H1 (cell line): ENCODE measurements around the gene PLP2. TPM values are rescaled to one million over a fixed set of nuclear protein-coding genes. Genes with fewer than 3 reads are reported as not detected.

Experiments used
- GABPA ChIP-seq: IDR thresholded peaks from 2 replicates; pipeline ENCODE4 v1.6.1; 2011; ENCODE audit warnings: mild to moderate bottlenecking, low read length, moderate library complexity, borderline replicate concordance; ENCODE audit not compliant: insufficient read depth
- MAX ChIP-seq: IDR thresholded peaks from 2 replicates; pipeline ENCODE4 v1.6.1; 2012; ENCODE audit warnings: inconsistent platforms
- RAD21 ChIP-seq, 2 experiments: IDR thresholded peaks in 1 of 2; conservative IDR thresholded peaks in 1 of 2; 2 replicates each; pipeline ENCODE4 v1.6.1; 2011; ENCODE audit warnings: low read depth in 2 of 2, low read length in 2 of 2, improper control_type of control experiment in 1 of 2, inconsistent platforms in 1 of 2, mild to moderate bottlenecking in 1 of 2, moderate library complexity in 1 of 2
- USF2 ChIP-seq: IDR thresholded peaks from 2 replicates; pipeline ENCODE4 v1.6.1; 2011; ENCODE audit warnings: low read length, improper control_type of control experiment
- polyA plus RNA-seq, 7 experiments: library from polyadenylated mRNA; depleted of rRNA in 3 of 7; stranded (reverse) in 5 of 7; unstranded in 2 of 7; fragments of >200 nt in 5 of 7; fragments of 200-250 nt in 2 of 7; gene quantifications; 1 replicate in 5 of 7; 2 replicates in 1 of 7; 4 replicates in 1 of 7; pipeline versions ENCODE4 v1.2.1 to v1.2.3, GENCODE V29; 2011 to 2013; ENCODE audit warnings: missing spikeins in 2 of 7, mixed read lengths in 2 of 7
- total RNA-seq: library from RNA; stranded (reverse); fragmentation: NEBNext Ultra II Directional; extraction: Animal tissue kit (Norgen Biotek cat#: 25700); gene quantifications from 2 replicates; pipeline ENCODE4 v1.2.1, GENCODE V29; 2021

PLP2 gene
- total and polyA plus RNA-seq, 2 of the 8 experiments (the other 6 are each of a cell fraction or from before 2014, with no cell fraction given): 10.3 to 23.4 TPM

- TF ChIP-seq GABPA (no peak), USF2 (peak; percentile 35; the same call in 1 of the 2 replicates), MAX (peak; percentile 83), RAD21 (IDR thresholded peaks at IDR 0.05 in 1 of 2, conservative IDR thresholded peaks at IDR 0.05 in 1 of 2; ENCODE audit: low read depth in 2 of 2, low read length in 2 of 2) (0 out of 4 replicates have a peak, but pooled peaks of 1 of the 2 experiments have one; percentile 5)
These were observed 14.7 kb downstream of the PLP2 start, which contains the start of gene PRICKLE3 (continued) for GRCh38 chrX:49186125-49187027.
